NCI-H345 treated with DMSO at 0.1 percent for 48 hours (cell line): ENCODE measurements around the gene ALKAL2.
A peak's percentile ranks its signal among the peaks of the same experiment; 100 is the strongest.

Source experiments
- DNase-seq: peaks from one replicate; lab custom pipeline; 2025; ENCODE audit not compliant: unreplicated experiment; lab: John Stamatoyannopoulos, UW

The ALKAL2 gene

GRCh38 chr2:248724-249123, 39.2 kb downstream of the ALKAL2 start:
- no peak for DNase-seq

- DNase-seq, result peak; percentile 21
Measured at GRCh38 chr2:246489-247144, 41.3 kb downstream of the ALKAL2 start.

- DNase-seq, result no peak
Measured at GRCh38 chr2:244547-244946, 43.3 kb downstream of the ALKAL2 start.

GRCh38 chr2:238869-239268, 49.0 kb downstream of the ALKAL2 start:
- DNase-seq, result no peak

- no peak for DNase-seq
Measured at GRCh38 chr2:238431-238830, 49.5 kb downstream of the ALKAL2 start.

- DNase-seq, result no peak
Measured at GRCh38 chr2:237878-238277, 50.0 kb downstream of the ALKAL2 start.

GRCh38 chr2:236993-237539, 50.8 kb downstream of the ALKAL2 start:
- DNase-seq, result no peak

GRCh38 chr2:234421-234820, 53.5 kb downstream of the ALKAL2 start:
- DNase-seq, result no peak

- DNase-seq, result no peak
Measured at GRCh38 chr2:233030-233429, 54.9 kb downstream of the ALKAL2 start.

- DNase-seq, result no peak
Measured at GRCh38 chr2:231521-232185, 56.2 kb downstream of the ALKAL2 start.
